H1 (cell line): ENCODE results near the gene EEF2. TPM values are rescaled to one million over a fixed set of nuclear protein-coding genes. Genes with fewer than 3 reads are reported as not detected.

ENCODE experiments used
- CTCF ChIA-PET: fragments of 300-600 bp; sonication (Branson Sonifier 250); formaldehyde crosslinking; loops from one replicate; lab custom pipeline; 2021; ENCODE audit not compliant: partially characterized antibody; lab: Charles Lee
- POLR2A ChIA-PET: fragments of 300-600 bp; sonication (Branson Sonifier 250); formaldehyde crosslinking; loops from one replicate; lab custom pipeline; 2021; ENCODE audit warnings: inconsistent platforms; ENCODE audit not compliant: partially characterized antibody; lab: Charles Lee
- DNase-seq, 2 experiments: peaks; one replicate each; pipeline versions ENCODE4 v3.0.0 to v3.0.0-alpha.2; 2010 to 2022; ENCODE audit warnings: low spot score in 2 of 2, low read depth in 1 of 2, mixed read lengths in 1 of 2
- FAIRE-seq: peaks from 2 replicates; lab custom pipeline; 2011; peaks lifted over from hg19 to GRCh38; lab: Jason Lieb, UNC
- H2AFZ ChIP-seq: 2 replicates; pipeline ENCODE4 v1.8.1; 2012; ENCODE audit warnings: low read length, inconsistent platforms
- H2AK5ac ChIP-seq: 2 replicates; pipeline ENCODE4 v1.6.1; 2013; ENCODE audit warnings: low read depth, low read length
- H2BK120ac ChIP-seq: replicated peaks from 2 replicates; pipeline ENCODE3; 2013; ENCODE audit warnings: low read depth, low read length, inconsistent platforms
- H2BK12ac ChIP-seq: 2 replicates; pipeline ENCODE4 v1.6.1; 2013; ENCODE audit warnings: low read depth, low read length
- H2BK15ac ChIP-seq: 2 replicates; pipeline ENCODE4 v1.6.1; 2013; ENCODE audit warnings: low read length
- H2BK20ac ChIP-seq: 2 replicates; pipeline ENCODE4 v1.6.1; 2013; ENCODE audit warnings: low read length
- H2BK5ac ChIP-seq: 2 replicates; pipeline ENCODE4 v1.6.1; 2013; ENCODE audit warnings: low read depth, low read length
- H3K14ac ChIP-seq: 2 replicates; pipeline ENCODE4 v1.6.1; 2013; ENCODE audit warnings: inconsistent platforms; ENCODE audit not compliant: insufficient read length
- H3K18ac ChIP-seq: 2 replicates; pipeline ENCODE4 v1.6.1; 2013; ENCODE audit warnings: low read length; ENCODE audit errors: extremely low read depth
- H3K23ac ChIP-seq: 2 replicates; pipeline ENCODE4 v1.6.1; 2013; ENCODE audit warnings: inconsistent platforms; ENCODE audit not compliant: insufficient read length
- H3K23me2 ChIP-seq: 2 replicates; pipeline ENCODE4 v1.6.1; 2013; ENCODE audit warnings: low read depth, low read length
- H3K27ac ChIP-seq: 2 replicates; pipeline ENCODE4 v1.6.1; 2011; ENCODE audit warnings: low read depth, low read length, inconsistent platforms
- H3K27me3 ChIP-seq, 4 experiments: replicated peaks in 1 of 4; 1 replicate in 1 of 4; 2 replicates in 3 of 4; pipeline versions ENCODE4 v1.6.1 to v1.8.1; 2011 to 2013; ENCODE audit warnings: low read length in 3 of 4, mild to moderate bottlenecking in 3 of 4, inconsistent platforms in 2 of 4, mixed read lengths in 2 of 4, moderate library complexity in 1 of 4; ENCODE audit not compliant: control insufficient read depth in 3 of 4, insufficient read depth in 3 of 4; ENCODE audit errors: extremely low read depth in 1 of 4
- H3K36me3 ChIP-seq, 4 experiments: 2 replicates each; pipeline versions ENCODE4 v1.6.1 to v1.8.1; 2011 to 2013; ENCODE audit warnings: mild to moderate bottlenecking in 4 of 4, low read length in 3 of 4, moderate library complexity in 2 of 4, control low read depth in 1 of 4, inconsistent platforms in 1 of 4; ENCODE audit not compliant: insufficient read depth in 4 of 4, control insufficient read depth in 2 of 4
- H3K4ac ChIP-seq: replicated peaks from 2 replicates; pipeline ENCODE3; 2013; ENCODE audit warnings: low read length, low read depth, mixed read lengths, inconsistent platforms; ENCODE audit not compliant: insufficient read length
- H3K4me1 ChIP-seq, 4 experiments: replicated peaks in 1 of 4; 1 replicate in 1 of 4; 2 replicates in 3 of 4; pipeline versions ENCODE4 v1.6.1 to v1.8.1; 2011 to 2013; ENCODE audit warnings: low read length in 3 of 4, inconsistent platforms in 2 of 4, mixed read lengths in 1 of 4; ENCODE audit not compliant: insufficient read depth in 4 of 4, control insufficient read depth in 3 of 4
- H3K4me2 ChIP-seq, 2 experiments: 2 replicates each; pipeline versions ENCODE4 v1.6.1 to v1.8.1; 2011 to 2013; ENCODE audit warnings: low read depth in 2 of 2, low read length in 2 of 2, control low read depth in 1 of 2, inconsistent platforms in 1 of 2, mild to moderate bottlenecking in 1 of 2; ENCODE audit not compliant: insufficient read depth in 1 of 2
- H3K4me3 ChIP-seq, 4 experiments: fragments of 200-600, 300-600 bp in 1 of 4; sonication (generic), shearing (Covaris generic), sonication (Bioruptor Twin) in 1 of 4; 2 replicates each; pipeline versions ENCODE4 v1.5.1 to v1.8.1; 2011 to 2016; ENCODE audit warnings: low read length in 4 of 4, low read depth in 3 of 4, control low read depth in 2 of 4, inconsistent platforms in 2 of 4, mild to moderate bottlenecking in 2 of 4, mixed read lengths in 1 of 4, moderate library complexity in 1 of 4; ENCODE audit not compliant: insufficient read depth in 2 of 4; ENCODE audit errors: extremely low read depth in 1 of 4
- H3K56ac ChIP-seq: replicated peaks from 2 replicates; pipeline ENCODE3; 2013; ENCODE audit warnings: low read depth, mild to moderate bottlenecking, mixed read lengths, low read length, inconsistent platforms; ENCODE audit not compliant: insufficient read length
- H3K79me1 ChIP-seq: 2 replicates; pipeline ENCODE4 v1.6.1; 2013; ENCODE audit warnings: low read depth, low read length, control low read depth
- H3K79me2 ChIP-seq, 2 experiments: 2 replicates each; pipeline versions ENCODE4 v1.6.1 to v1.8.1; 2012 to 2013; ENCODE audit warnings: low read length in 2 of 2, mild to moderate bottlenecking in 2 of 2, inconsistent platforms in 1 of 2; ENCODE audit not compliant: insufficient read depth in 2 of 2, control insufficient read depth in 1 of 2
- H3K9ac ChIP-seq, 4 experiments: replicated peaks in 1 of 4; 1 replicate in 1 of 4; 2 replicates in 3 of 4; pipeline versions ENCODE4 v1.6.1 to v1.8.1; 2011 to 2013; ENCODE audit warnings: low read depth in 3 of 4, low read length in 3 of 4, control low read depth in 2 of 4, mild to moderate bottlenecking in 2 of 4, moderate library complexity in 2 of 4, inconsistent platforms in 1 of 4; ENCODE audit errors: extremely low read depth in 1 of 4
- H3K9me3 ChIP-seq, 2 experiments: 2 replicates each; pipeline versions ENCODE4 v1.6.1 to v1.8.1; 2012 to 2013; ENCODE audit warnings: mild to moderate bottlenecking in 2 of 2, moderate library complexity in 2 of 2, control low read depth in 1 of 2, inconsistent platforms in 1 of 2, low read depth in 1 of 2, low read length in 1 of 2, mixed read lengths in 1 of 2; ENCODE audit not compliant: insufficient read depth in 2 of 2
- H4K20me1 ChIP-seq, 2 experiments: replicated peaks in 1 of 2; 2 replicates each; pipeline versions ENCODE3 to v1.8.1; 2011 to 2013; ENCODE audit warnings: inconsistent platforms in 2 of 2, low read length in 2 of 2, mild to moderate bottlenecking in 1 of 2; ENCODE audit not compliant: insufficient read depth in 2 of 2, control insufficient read depth in 1 of 2
- H4K5ac ChIP-seq: 2 replicates; pipeline ENCODE4 v1.6.1; 2013; ENCODE audit warnings: low read length, low read depth, mixed read lengths, inconsistent platforms; ENCODE audit not compliant: insufficient read length
- H4K8ac ChIP-seq: 2 replicates; pipeline ENCODE4 v1.8.0; 2013; ENCODE audit warnings: mild to moderate bottlenecking, moderate library complexity, low read length, inconsistent platforms; ENCODE audit not compliant: insufficient read depth; ENCODE audit errors: extremely low read depth
- H4K91ac ChIP-seq: replicated peaks from 2 replicates; pipeline ENCODE3; 2013; ENCODE audit warnings: low read length, mixed read lengths, inconsistent platforms; ENCODE audit not compliant: insufficient read length
- CHD2 ChIP-seq: IDR thresholded peaks from 2 replicates; pipeline ENCODE4 v1.6.1; 2012; ENCODE audit warnings: low read length, improper control_type of control experiment
- E2F6 ChIP-seq: IDR thresholded peaks from 2 replicates; pipeline ENCODE4 v1.6.1; 2012; ENCODE audit warnings: inconsistent platforms
- EZH2 ChIP-seq: fragments of 200-600 bp; sonication (generic); IDR thresholded peaks from 2 replicates; pipeline ENCODE4 v1.7.1; 2012; ENCODE audit warnings: low read depth, mild to moderate bottlenecking, moderate library complexity, low read length, inconsistent platforms; ENCODE audit not compliant: severe bottlenecking
- JUN ChIP-seq: IDR thresholded peaks from 2 replicates; pipeline ENCODE4 v1.6.1; 2011; ENCODE audit warnings: low read depth, mild to moderate bottlenecking, improper control_type of control experiment, low read length
- NANOG ChIP-seq: IDR thresholded peaks from 2 replicates; pipeline ENCODE4 v1.6.1; 2011; ENCODE audit warnings: low read length, low read depth, mild to moderate bottlenecking, inconsistent platforms; ENCODE audit not compliant: insufficient read depth, poor library complexity, severe bottlenecking
- SAP30 ChIP-seq: fragments of 300-600 bp; sonication (generic); IDR thresholded peaks from 2 replicates; pipeline ENCODE4 v1.7.1; 2012; ENCODE audit warnings: low read length, moderate library complexity, mild to moderate bottlenecking, inconsistent platforms; ENCODE audit not compliant: insufficient read depth, insufficient replicate concordance
- SRF ChIP-seq: IDR thresholded peaks from 2 replicates; pipeline ENCODE4 v1.6.1; 2011; ENCODE audit warnings: mild to moderate bottlenecking, low read depth, low read length, moderate library complexity
- TCF12 ChIP-seq: IDR thresholded peaks from 2 replicates; pipeline ENCODE4 v1.6.1; 2011; ENCODE audit warnings: low read depth, mild to moderate bottlenecking, low read length
- WGBS, 2 experiments: shearing (Covaris generic) in 1 of 2; methylation state at CpG; one replicate each; pipeline versions ENCODE4 v1.1.6 to v1.1.7; 2013 to 2015; ENCODE audit warnings: low lambda C conversion rate in 2 of 2, mixed read lengths in 2 of 2, inconsistent platforms in 1 of 2, low coverage in 1 of 2, missing lambda C conversion rate in 1 of 2; ENCODE audit not compliant: insufficient replicate concordance in 2 of 2, insufficient coverage in 1 of 2, insufficient read length in 1 of 2; ENCODE audit errors: extremely low coverage in 1 of 2, missing lambda C conversion rate in 1 of 2; 5-methylcytosine and 5-hydroxymethylcytosine counted together
- polyA plus RNA-seq, 7 experiments: library from polyadenylated mRNA; depleted of rRNA in 3 of 7; stranded (reverse) in 5 of 7; unstranded in 2 of 7; fragments of >200 nt in 5 of 7; fragments of 200-250 nt in 2 of 7; gene quantifications; 1 replicate in 5 of 7; 2 replicates in 1 of 7; 4 replicates in 1 of 7; pipeline versions ENCODE4 v1.2.1 to v1.2.3, GENCODE V29; 2011 to 2013; ENCODE audit warnings: missing spikeins in 2 of 7, mixed read lengths in 2 of 7
- total RNA-seq: library from RNA; stranded (reverse); fragmentation: NEBNext Ultra II Directional; extraction: Animal tissue kit (Norgen Biotek cat#: 25700); gene quantifications from 2 replicates; pipeline ENCODE4 v1.2.1, GENCODE V29; 2021
- TF ChIP-seq, protein P1 (sequence below), 3 experiments: IDR thresholded peaks; 1 replicate in 2 of 3; 2 replicates in 1 of 3; pipeline versions ENCODE4 v1.5.1 to v1.6.1; 2011; ENCODE audit warnings: low read length in 3 of 3, mild to moderate bottlenecking in 3 of 3, inconsistent platforms in 2 of 3, low read depth in 1 of 3, moderate library complexity in 1 of 3; ENCODE audit not compliant: insufficient read depth in 1 of 3; ENCODE audit errors: control extremely low read depth in 1 of 3

EEF2 gene
- total and polyA plus RNA-seq, 2 of the 8 experiments (the other 6 are each of a cell fraction or from before 2014, with no cell fraction given), result 1,554 to 3,380 TPM

DNA sequence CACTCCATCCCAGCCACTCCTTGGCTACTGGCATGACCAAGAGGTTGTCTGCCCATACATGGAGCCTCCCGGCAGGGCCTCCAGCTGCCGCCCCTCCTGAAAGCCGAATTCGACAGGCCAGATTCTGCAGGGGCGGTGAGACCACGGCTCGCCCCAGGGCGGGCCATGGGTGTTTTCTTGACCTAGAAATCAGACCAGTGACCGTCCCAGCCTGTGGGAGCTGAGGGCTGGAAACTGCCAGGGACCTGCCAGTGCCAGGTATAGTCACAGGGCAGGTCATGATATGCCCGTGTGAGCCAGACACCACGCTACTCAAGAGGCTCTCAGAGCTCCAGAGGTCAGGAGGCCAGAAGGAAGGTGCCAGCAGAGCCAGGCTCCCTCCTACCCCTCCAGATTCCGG lies 31.2 kb downstream of the EEF2 start:
- no peaks in the 10 kb centered on the region for H3K23me2 ChIP-seq
- no peak overlapping the region for H2AK5ac ChIP-seq
- no peaks in the 10 kb centered on the region for H3K79me1 ChIP-seq
- no peak overlapping the region for H2BK12ac ChIP-seq
- H3K18ac ChIP-seq, result no peak overlapping the region
- no peak overlapping the region for H2BK15ac ChIP-seq
- no peaks in the 10 kb centered on the region for H3K79me2 ChIP-seq
- no peak overlapping the region for H2AFZ ChIP-seq
- no peak overlapping the region for H4K91ac ChIP-seq
- FAIRE-seq (no peak), DNase-seq (no peak)
- H4K8ac ChIP-seq, result no peak overlapping the region
- no peak overlapping the region for H3K4me2 ChIP-seq
- no peak overlapping the region for H3K4ac ChIP-seq
- H3K14ac ChIP-seq, result no peak overlapping the region
- H3K23ac ChIP-seq, result no peak overlapping the region
- peaks cover 2 to 13% (median 5%) of the 10 kb centered on the region in 4 experiments; a peak in 5 of 8 replicates for H3K36me3 ChIP-seq
- WGBS, 2 experiments, result 97% methylated on average over 11 of the region's 12 CpGs; no CpG with 5 or more reads in 1 of the 2 experiments
- peaks cover 3 to 6% of the 10 kb centered on the region in 2 experiments for H4K20me1 ChIP-seq
- H3K27ac ChIP-seq, result no peak overlapping the region
- no peak overlapping the region for H2BK120ac ChIP-seq
- H3K9me3 ChIP-seq, result no peaks in the 10 kb centered on the region
- no peak overlapping the region for H3K4me3 ChIP-seq
- ChIA-PET POLR2A (interaction anchor here (1.9 to 24.8 kb wide), 10 partner anchors 9 to 87 kb away, joined by 5 to 870 read pairs (median 8); partner anchors contain the start of genes ATCAY, DAPK3, EEF2 and NMRK2), CTCF (interaction anchor here (0.7 to 1.6 kb wide), 4 partner anchors 21 to 171 kb away, joined by 3 to 4 read pairs (median 3); no protein-coding TSS in a partner anchor)
- H3K27me3 ChIP-seq, result no peaks in the 10 kb centered on the region
- H4K5ac ChIP-seq, result no peak overlapping the region
- H3K4me1 ChIP-seq, result peaks cover 0 to 6% (median 2%) of the 10 kb centered on the region in 4 experiments; a peak in 4 of 7 replicates
- H3K9ac ChIP-seq, result no peak overlapping the region
- H3K56ac ChIP-seq, result no peak overlapping the region
- H2BK5ac ChIP-seq, result no peak overlapping the region
- H2BK20ac ChIP-seq, result no peak overlapping the region
- TF ChIP-seq, protein P1, sequence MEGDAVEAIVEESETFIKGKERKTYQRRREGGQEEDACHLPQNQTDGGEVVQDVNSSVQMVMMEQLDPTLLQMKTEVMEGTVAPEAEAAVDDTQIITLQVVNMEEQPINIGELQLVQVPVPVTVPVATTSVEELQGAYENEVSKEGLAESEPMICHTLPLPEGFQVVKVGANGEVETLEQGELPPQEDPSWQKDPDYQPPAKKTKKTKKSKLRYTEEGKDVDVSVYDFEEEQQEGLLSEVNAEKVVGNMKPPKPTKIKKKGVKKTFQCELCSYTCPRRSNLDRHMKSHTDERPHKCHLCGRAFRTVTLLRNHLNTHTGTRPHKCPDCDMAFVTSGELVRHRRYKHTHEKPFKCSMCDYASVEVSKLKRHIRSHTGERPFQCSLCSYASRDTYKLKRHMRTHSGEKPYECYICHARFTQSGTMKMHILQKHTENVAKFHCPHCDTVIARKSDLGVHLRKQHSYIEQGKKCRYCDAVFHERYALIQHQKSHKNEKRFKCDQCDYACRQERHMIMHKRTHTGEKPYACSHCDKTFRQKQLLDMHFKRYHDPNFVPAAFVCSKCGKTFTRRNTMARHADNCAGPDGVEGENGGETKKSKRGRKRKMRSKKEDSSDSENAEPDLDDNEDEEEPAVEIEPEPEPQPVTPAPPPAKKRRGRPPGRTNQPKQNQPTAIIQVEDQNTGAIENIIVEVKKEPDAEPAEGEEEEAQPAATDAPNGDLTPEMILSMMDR (IDR thresholded peaks at IDR 0.05; ENCODE audit: control extremely low read depth in 1 of 3, insufficient read depth in 1 of 3, low read depth in 1 of 3, low read length in 3 of 3), result no peak
- TF ChIP-seq TCF12, result no peak
- no peak for TF ChIP-seq E2F6
- TF ChIP-seq NANOG, result no peak
- no peak for TF ChIP-seq EZH2
- TF ChIP-seq SRF, result no peak
- no peak for TF ChIP-seq SAP30
- no peak for TF ChIP-seq JUN
- TF ChIP-seq CHD2, result no peak
